IPS-NIHi7 (cell line): ENCODE measurements around the gene TRANK1.

ENCODE experiments used
- DNase-seq: peaks from one replicate; pipeline ENCODE4 v3.0.0; 2012; ENCODE audit warnings: mixed read lengths; ENCODE audit errors: extremely low spot score

Gene TRANK1

GRCh38 chr3:36850743-36851142, 94.1 kb downstream of the TRANK1 start:
- DNase-seq, result no peak

GRCh38 chr3:36846406-36846805, 98.4 kb downstream of the TRANK1 start:
- no peak for DNase-seq

DNA sequence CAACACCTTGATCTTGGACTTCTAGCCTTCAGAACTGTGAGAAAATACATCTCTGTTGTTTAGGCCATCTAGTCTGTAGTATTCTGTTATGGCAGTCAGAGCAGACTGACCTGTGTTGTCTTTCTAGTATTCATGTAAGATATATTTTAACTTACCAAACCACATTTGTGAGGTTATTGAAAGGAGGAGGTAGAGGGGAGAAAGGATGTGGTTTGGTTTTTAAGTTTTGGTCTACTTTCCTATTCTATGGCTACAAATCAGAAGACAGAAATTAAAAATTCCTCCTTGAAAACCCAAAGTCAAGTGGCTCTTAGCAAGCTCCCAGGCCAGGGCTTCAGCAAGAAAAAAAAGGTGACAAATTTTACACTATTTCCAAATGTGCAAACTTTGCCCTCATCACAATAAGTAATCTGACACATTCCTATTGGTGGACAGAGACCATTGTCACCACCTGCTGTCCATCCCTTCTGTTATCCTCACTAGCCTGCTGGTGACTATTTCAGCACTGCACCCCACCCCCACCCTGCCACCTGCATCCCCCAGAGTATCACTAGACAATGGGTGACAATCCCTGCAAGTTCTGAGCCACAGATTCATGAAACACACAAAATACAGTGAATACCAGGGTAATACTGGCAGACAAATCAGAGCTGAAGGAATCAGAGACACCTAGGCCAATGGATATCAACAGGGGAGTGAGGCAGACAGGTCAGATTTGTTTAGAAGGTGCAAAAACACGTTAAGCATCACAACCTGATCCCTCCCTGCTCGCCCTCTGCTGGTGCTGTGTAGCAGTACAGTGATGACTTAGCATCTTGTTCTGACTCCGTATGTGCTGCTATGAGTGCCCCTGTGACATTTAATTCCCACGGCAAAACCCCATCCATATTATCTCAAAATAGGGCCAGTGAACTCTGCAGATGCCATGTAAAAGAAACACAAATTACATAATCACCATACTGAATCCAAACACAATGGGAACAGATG, 101.5 kb downstream of the TRANK1 start:
- peak; percentile 76 for DNase-seq

GRCh38 chr3:36842275-36842674, 102.6 kb downstream of the TRANK1 start:
- DNase-seq, result no peak

- DNase-seq, result no peak
Observed at GRCh38 chr3:36840453-36840921, 104.4 kb downstream of the TRANK1 start.

DNA sequence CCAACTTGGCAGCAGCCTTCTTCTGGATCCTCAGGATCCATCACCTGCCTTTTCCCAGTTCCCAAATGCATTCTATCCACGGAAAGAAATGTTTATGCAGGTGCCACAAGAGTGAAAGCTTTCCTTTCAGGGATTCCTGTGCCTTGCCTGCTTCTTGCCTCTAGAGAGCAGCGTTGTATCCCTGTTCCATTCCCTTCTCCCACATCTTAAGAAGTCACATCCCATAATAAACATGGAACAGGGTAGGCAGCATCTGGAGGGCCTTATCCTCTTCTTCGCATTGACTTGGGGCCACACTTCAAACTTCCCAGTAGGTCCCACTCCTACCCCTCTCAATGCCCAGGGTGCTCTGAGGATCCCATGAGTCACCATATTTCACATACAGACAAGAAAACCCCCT, 107.8 kb downstream of the TRANK1 start:
- peak; percentile 59 for DNase-seq

GRCh38 chr3:36833160-36833814, 111.6 kb downstream of the TRANK1 start:
- DNase-seq, result peak; percentile 24

- no peak for DNase-seq
Observed at GRCh38 chr3:36832406-36832805, 112.4 kb downstream of the TRANK1 start.

DNA sequence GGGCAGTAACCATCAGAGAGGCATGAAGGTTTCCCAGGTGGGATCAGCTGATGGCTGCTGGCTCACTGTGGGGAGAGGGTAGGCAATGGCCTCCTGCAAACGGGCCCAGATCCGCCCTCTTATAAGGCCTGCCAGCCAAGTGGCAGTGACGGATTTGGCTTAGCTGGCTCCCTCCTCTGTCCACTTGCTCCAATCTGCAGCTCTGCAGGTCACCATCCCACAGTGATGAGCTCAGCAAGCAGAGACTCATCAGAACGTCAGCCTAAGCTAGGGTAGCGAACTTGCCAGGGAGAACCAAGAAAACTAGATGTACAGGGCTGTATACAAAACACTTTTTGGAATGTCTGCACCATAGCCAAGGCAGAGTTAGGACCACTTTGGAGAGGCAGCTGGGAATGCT, 117.7 kb downstream of the TRANK1 start:
- DNase-seq, result no peak

GRCh38 chr3:36826240-36826639, 118.6 kb downstream of the TRANK1 start:
- DNase-seq, result no peak

DNA sequence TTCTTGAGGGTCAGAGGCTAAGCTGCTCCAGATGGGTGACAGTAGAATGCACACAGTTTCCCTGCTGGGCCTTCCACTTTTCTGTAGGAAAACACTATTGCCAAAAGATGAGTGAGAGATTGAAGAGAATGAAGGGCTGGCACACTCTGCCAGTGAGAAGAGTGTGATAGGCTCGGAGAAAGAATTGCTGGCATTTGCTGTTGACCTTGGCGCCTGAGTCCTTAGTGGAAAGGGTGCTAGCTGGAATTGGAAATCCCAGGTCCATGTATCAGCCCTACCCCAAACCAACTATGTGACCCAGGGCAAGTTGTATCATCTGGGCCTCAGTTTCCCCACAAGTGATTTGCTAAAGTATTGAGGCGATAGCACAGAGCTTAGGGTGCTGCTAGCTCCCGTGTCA, 120.4 kb downstream of the TRANK1 start:
- DNase-seq, result no peak

GRCh38 chr3:36823806-36824205, 121.0 kb downstream of the TRANK1 start:
- DNase-seq, result no peak

DNA sequence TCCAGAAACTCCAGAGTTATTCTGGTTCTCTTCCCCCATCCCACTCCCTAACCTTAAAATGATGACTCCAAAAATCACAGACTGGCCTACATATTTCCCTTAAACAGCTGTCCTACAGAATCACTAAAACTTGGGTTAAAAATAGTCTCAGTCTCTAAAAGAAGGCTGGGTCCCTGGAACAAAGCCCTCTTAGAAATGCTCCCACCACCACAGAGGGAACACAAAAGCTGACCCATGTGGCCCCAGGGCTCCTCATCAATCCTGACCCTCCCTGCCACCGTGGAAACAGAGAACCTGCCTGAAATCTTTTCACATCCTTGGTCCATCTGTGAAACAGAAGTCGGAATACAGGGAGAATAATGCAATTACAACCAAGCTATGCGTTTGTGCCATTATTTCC, 124.8 kb downstream of the TRANK1 start:
- DNase-seq, result no peak

GRCh38 chr3:36817806-36818533, 126.9 kb downstream of the TRANK1 start:
- DNase-seq, result no peak

GRCh38 chr3:36815375-36815774, 129.5 kb downstream of the TRANK1 start:
- no peak for DNase-seq

- DNase-seq, result no peak
Observed at GRCh38 chr3:36814776-36815175, 130.1 kb downstream of the TRANK1 start.

GRCh38 chr3:36814066-36814717, 130.7 kb downstream of the TRANK1 start:
- DNase-seq, result no peak

DNA sequence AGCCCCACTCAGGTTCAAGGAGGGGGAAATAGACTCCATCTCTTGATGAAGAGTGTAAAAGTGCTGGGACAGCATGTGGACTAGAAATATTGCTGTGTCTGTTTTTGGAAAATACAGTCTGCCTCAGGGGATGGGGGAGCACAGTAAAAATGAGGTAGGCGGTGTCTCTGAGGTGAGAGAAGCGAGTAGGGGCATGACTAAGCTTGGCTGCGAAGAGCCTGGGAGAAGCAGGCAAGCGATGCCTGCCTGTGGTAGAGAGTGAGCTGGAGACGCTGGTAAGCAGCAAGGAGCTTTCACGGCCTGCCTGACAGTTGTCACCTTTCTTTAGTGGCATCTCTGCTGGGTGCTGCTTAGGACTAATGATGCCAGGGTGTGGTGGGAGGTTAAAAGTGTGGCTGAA, 131.5 kb downstream of the TRANK1 start:
- no peak for DNase-seq

GRCh38 chr3:36812240-36812639, 132.6 kb downstream of the TRANK1 start:
- no peak for DNase-seq

DNA sequence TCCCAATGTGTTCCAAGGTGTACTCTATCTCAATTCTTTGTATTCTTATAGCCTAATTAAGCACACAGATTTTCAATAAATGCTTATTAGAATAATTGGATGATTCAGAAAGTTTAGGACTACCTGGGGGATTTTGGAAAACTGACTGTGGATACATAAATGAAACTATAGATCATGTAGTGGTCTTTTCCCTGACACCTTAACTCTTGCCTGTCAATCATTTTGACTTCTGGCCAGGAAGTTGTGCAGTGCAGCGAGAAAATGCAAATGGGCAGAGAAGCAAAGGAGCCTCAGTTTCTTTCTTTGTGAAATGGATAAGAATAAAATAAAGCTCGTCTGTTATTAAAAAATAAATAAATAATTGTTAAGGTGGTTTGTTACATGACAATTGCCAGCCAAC, 133.1 kb downstream of the TRANK1 start:
- no peak for DNase-seq

- DNase-seq, result peak; percentile 46
Observed at GRCh38 chr3:36804295-36805055, 140.4 kb downstream of the TRANK1 start.
